Trophoblast cell (in vitro differentiated cells and primary cell): ENCODE data around the gene MIER3.

ENCODE experiments used
- DNase-seq, 2 donors: peaks; one replicate each; pipeline ENCODE4 v3.0.0-alpha.2; 2016
- H2AFZ ChIP-seq: 2 replicates; pipeline ENCODE4 v1.6.1; 2013; ENCODE audit warnings: low read length, moderate library complexity, mild to moderate bottlenecking; ENCODE audit not compliant: insufficient read depth, poor library complexity
- H2AK5ac ChIP-seq: 2 replicates; pipeline ENCODE4 v1.6.1; 2013; ENCODE audit warnings: mild to moderate bottlenecking, low read length
- H2BK120ac ChIP-seq: 2 replicates; pipeline ENCODE4 v1.6.1; 2013; ENCODE audit warnings: low read length, mild to moderate bottlenecking, moderate library complexity; ENCODE audit not compliant: insufficient read depth, poor library complexity
- H2BK12ac ChIP-seq: 2 replicates; pipeline ENCODE4 v1.6.1; 2013; ENCODE audit warnings: mild to moderate bottlenecking, low read length, moderate library complexity
- H2BK5ac ChIP-seq: 2 replicates; pipeline ENCODE4 v1.6.1; 2013; ENCODE audit warnings: low read length, low read depth, moderate library complexity, mild to moderate bottlenecking; ENCODE audit not compliant: poor library complexity
- H3K14ac ChIP-seq: 2 replicates; pipeline ENCODE4 v1.6.1; 2013; ENCODE audit warnings: mild to moderate bottlenecking, low read length
- H3K18ac ChIP-seq: 2 replicates; pipeline ENCODE4 v1.6.1; 2013; ENCODE audit warnings: mild to moderate bottlenecking, low read length
- H3K23ac ChIP-seq: 2 replicates; pipeline ENCODE4 v1.6.1; 2013; ENCODE audit warnings: low read length
- H3K27ac ChIP-seq: 2 replicates; pipeline ENCODE4 v1.5.1; 2013; ENCODE audit warnings: low read depth, mild to moderate bottlenecking, inconsistent platforms, low read length, moderate library complexity
- H3K27me3 ChIP-seq: 2 replicates; pipeline ENCODE4 v1.6.1; 2013; ENCODE audit warnings: inconsistent platforms, mild to moderate bottlenecking, low read length, moderate library complexity; ENCODE audit not compliant: insufficient read depth
- H3K36me3 ChIP-seq, 2 experiments: 1 replicate in 1 of 2; 2 replicates in 1 of 2; pipeline ENCODE4 v1.6.1; 2013; ENCODE audit warnings: low read length in 2 of 2, mild to moderate bottlenecking in 2 of 2, moderate library complexity in 1 of 2; ENCODE audit not compliant: insufficient read depth in 2 of 2, control insufficient read depth in 1 of 2
- H3K4ac ChIP-seq: 2 replicates; pipeline ENCODE4 v1.6.1; 2013; ENCODE audit warnings: low read depth, mild to moderate bottlenecking, low read length, moderate library complexity
- H3K4me1 ChIP-seq, 2 experiments: 1 replicate in 1 of 2; 2 replicates in 1 of 2; pipeline ENCODE4 v1.6.1; 2013; ENCODE audit warnings: low read length in 2 of 2, mild to moderate bottlenecking in 2 of 2, moderate library complexity in 1 of 2; ENCODE audit not compliant: insufficient read depth in 2 of 2, control insufficient read depth in 1 of 2
- H3K4me2 ChIP-seq: 2 replicates; pipeline ENCODE4 v1.6.1; 2013; ENCODE audit warnings: inconsistent platforms, mild to moderate bottlenecking, low read length, moderate library complexity
- H3K4me3 ChIP-seq: 2 replicates; pipeline ENCODE4 v1.5.1; 2013; ENCODE audit warnings: mild to moderate bottlenecking, low read depth, low read length, inconsistent platforms
- H3K79me1 ChIP-seq: one replicate; pipeline ENCODE4 v1.6.1; 2013; ENCODE audit warnings: low read length
- H3K79me2 ChIP-seq: 2 replicates; pipeline ENCODE4 v1.6.1; 2013; ENCODE audit warnings: low read length, mild to moderate bottlenecking; ENCODE audit not compliant: control insufficient read depth, insufficient read depth, poor library complexity
- H3K9ac ChIP-seq: 2 replicates; pipeline ENCODE4 v1.6.1; 2013; ENCODE audit warnings: mild to moderate bottlenecking, low read length
- H3K9me3 ChIP-seq: 2 replicates; pipeline ENCODE4 v1.6.1; 2013; ENCODE audit warnings: low read depth, mild to moderate bottlenecking, control low read depth, inconsistent platforms, low read length; ENCODE audit not compliant: insufficient read depth
- H4K12ac ChIP-seq: 2 replicates; pipeline ENCODE4 v1.6.1; 2013; ENCODE audit warnings: low read depth, mild to moderate bottlenecking, low read length, moderate library complexity
- H4K8ac ChIP-seq: 2 replicates; pipeline ENCODE4 v1.6.1; 2013; ENCODE audit warnings: low read depth, mild to moderate bottlenecking, low read length, moderate library complexity
- H4K91ac ChIP-seq: one replicate; pipeline ENCODE4 v1.6.1; 2013; ENCODE audit warnings: low read depth, mild to moderate bottlenecking, low read length, moderate library complexity
- WGBS: extraction: QIAGEN DNeasy Blood & Tissue Kit; methylation state at CpG from one replicate; pipeline ENCODE4 v1.1.7; 2013; ENCODE audit warnings: missing lambda C conversion rate; ENCODE audit not compliant: insufficient read length, insufficient coverage; ENCODE audit errors: extremely low coverage; 5-methylcytosine and 5-hydroxymethylcytosine counted together

Gene MIER3

DNA sequence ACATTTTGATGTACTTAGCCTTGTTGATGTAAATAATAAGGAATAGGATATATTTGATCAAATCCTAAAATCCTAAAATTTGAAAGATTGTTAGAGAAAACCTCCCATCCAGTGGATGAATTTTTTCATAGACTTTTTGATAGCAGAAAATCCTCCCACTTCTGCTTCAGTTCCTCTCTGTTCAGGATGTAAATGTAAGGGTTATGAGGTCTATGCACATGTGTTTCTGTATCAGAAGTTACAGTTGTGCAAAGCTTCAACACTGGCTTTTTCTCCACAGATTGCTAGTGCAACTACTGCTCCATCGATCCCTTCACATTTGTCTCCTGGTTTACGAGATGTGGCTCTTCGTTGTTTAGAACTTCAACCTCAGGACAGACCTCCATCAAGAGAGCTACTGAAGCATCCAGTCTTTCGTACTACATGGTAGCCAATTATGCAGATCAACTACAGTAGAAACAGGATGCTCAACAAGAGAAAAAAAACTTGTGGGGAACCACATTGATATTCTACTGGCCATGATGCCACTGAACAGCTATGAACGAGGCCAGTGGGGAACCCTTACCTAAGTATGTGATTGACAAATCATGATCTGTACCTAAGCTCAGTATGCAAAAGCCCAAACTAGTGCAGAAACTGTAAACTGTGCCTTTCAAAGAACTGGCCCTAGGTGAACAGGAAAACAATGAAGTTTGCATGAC, 58.5 kb downstream of the MIER3 start:
- Histone ChIP-seq H2AK5ac (no peak overlapping the region), H3K4me3 (no peak overlapping the region), H4K91ac (no peak overlapping the region), H3K4me1 (no peaks in the 10 kb centered on the region), H3K9ac (no peak overlapping the region), H3K23ac (no peak overlapping the region), H3K14ac (no peak overlapping the region), H3K4ac (no peak overlapping the region), H3K79me2 (no peaks in the 10 kb centered on the region), H2AFZ (no peak overlapping the region), H2BK120ac (no peak overlapping the region), H3K18ac (no peak overlapping the region), H2BK12ac (no peak overlapping the region), H3K9me3 (no peaks in the 10 kb centered on the region), H3K36me3 (peaks cover 7 to 14% of the 10 kb centered on the region in 2 experiments), H3K27me3 (no peaks in the 10 kb centered on the region), H3K27ac (no peak overlapping the region), H4K8ac (no peak overlapping the region), H4K12ac (no peak overlapping the region), H3K79me1 (no peaks in the 10 kb centered on the region), H3K4me2 (no peak overlapping the region), H2BK5ac (no peak overlapping the region)
- no CpG with 5 or more reads among the region's 5 CpGs for WGBS
- DNase-seq: no peak

DNA sequence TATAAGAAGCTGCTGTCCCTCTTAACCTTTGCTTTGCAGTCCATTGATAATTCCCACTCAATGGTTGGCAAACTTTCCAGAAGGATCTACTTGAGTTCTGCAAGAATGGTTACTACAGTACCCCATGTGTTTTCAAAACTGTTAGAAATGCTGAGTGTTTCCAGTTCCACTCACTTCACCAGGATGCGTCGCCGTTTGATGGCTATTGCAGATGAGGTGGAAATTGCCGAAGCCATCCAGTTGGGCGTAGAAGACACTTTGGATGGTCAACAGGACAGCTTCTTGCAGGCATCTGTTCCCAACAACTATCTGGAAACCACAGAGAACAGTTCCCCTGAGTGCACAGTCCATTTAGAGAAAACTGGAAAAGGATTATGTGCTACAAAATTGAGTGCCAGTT, 70.4 kb downstream of the MIER3 start:
- no peak overlapping the region for H2BK12ac ChIP-seq
- no peaks in the 10 kb centered on the region for H3K4me1 ChIP-seq
- H3K18ac ChIP-seq: no peak overlapping the region
- H2AFZ ChIP-seq: no peak overlapping the region
- no peak overlapping the region for H3K14ac ChIP-seq
- H3K9me3 ChIP-seq: no peaks in the 10 kb centered on the region
- H2AK5ac ChIP-seq: no peak overlapping the region
- H3K4me3 ChIP-seq: no peak overlapping the region
- H4K12ac ChIP-seq: no peak overlapping the region
- no peak overlapping the region for H3K9ac ChIP-seq
- H4K8ac ChIP-seq: no peak overlapping the region
- no peak overlapping the region for H4K91ac ChIP-seq
- no peaks in the 10 kb centered on the region for H3K79me1 ChIP-seq
- H3K4ac ChIP-seq: no peak overlapping the region
- no peaks in the 10 kb centered on the region for H3K27me3 ChIP-seq
- H3K36me3 ChIP-seq: peaks cover 10 to 29% of the 10 kb centered on the region in 2 experiments
- no CpG with 5 or more reads among the region's 5 CpGs for WGBS
- H3K27ac ChIP-seq: no peak overlapping the region
- no peak overlapping the region for H2BK5ac ChIP-seq
- no peak overlapping the region for H3K23ac ChIP-seq
- no peak overlapping the region for H3K4me2 ChIP-seq
- no peak for DNase-seq
- H2BK120ac ChIP-seq: no peak overlapping the region
- H3K79me2 ChIP-seq: no peaks in the 10 kb centered on the region

DNA sequence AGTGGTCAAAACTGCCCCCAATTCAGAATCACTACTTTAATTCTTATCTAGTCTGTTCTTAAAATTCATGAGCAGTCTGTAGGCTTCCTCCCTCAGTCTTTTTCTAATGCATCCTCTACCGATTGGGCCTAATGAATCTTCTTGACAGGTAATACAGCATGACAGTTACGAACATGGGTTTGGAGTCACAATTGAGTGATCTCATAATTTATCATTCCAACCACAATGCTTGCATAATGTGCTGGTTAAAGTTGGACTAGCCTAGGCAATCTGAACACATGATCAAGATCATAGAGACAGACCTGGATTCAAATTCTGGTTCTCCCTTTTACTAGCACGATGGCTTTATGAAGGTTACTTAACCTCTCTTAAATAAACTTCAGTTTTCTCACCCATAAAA, 75.6 kb downstream of the MIER3 start:
- H3K23ac ChIP-seq: no peak overlapping the region
- no CpG with 5 or more reads among the region's 3 CpGs for WGBS
- no peak overlapping the region for H2AK5ac ChIP-seq
- H3K27me3 ChIP-seq: no peaks in the 10 kb centered on the region
- no peak overlapping the region for H2BK120ac ChIP-seq
- no peak overlapping the region for H3K4ac ChIP-seq
- no peak overlapping the region for H3K4me2 ChIP-seq
- peaks cover 6 to 18% of the 10 kb centered on the region in 2 experiments for H3K36me3 ChIP-seq
- H3K4me1 ChIP-seq: no peaks in the 10 kb centered on the region
- H3K79me2 ChIP-seq: no peaks in the 10 kb centered on the region
- H4K91ac ChIP-seq: no peak overlapping the region
- H3K9ac ChIP-seq: no peak overlapping the region
- no peak overlapping the region for H3K14ac ChIP-seq
- H3K9me3 ChIP-seq: no peaks in the 10 kb centered on the region
- no peak overlapping the region for H3K18ac ChIP-seq
- H4K12ac ChIP-seq: no peak overlapping the region
- H2BK12ac ChIP-seq: no peak overlapping the region
- H4K8ac ChIP-seq: no peak overlapping the region
- no peak overlapping the region for H2BK5ac ChIP-seq
- DNase-seq: no peak
- H3K4me3 ChIP-seq: no peak overlapping the region
- no peaks in the 10 kb centered on the region for H3K79me1 ChIP-seq
- no peak overlapping the region for H2AFZ ChIP-seq
- H3K27ac ChIP-seq: no peak overlapping the region

DNA sequence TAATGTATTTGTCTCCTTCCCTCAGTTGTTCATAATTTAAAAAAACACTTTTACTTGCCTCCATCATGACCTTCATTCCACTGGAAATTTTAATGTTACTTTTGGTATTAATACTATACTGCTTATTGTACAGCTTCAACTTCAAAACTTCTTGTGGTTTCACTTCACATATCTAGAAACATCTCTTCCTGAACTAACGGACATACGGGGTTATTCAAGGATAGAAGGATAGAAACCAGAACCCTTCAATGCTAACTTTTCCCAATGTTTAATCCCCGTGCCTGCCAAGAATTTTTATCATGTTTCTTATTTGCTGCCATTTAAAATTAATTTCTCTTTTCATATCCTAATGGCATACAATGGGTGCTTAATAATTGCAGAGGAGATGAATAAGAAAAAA, 78.9 kb downstream of the MIER3 start:
- Histone ChIP-seq H4K91ac (no peak overlapping the region), H2BK12ac (no peak overlapping the region)
- whole genome bisulfite sequencing: no CpG with 5 or more reads among the region's 3 CpGs

More for the DNA sequence above, 78.9 kb downstream of the MIER3 start:
- no peaks in the 10 kb centered on the region for H3K79me1 ChIP-seq
- H3K79me2 ChIP-seq: no peaks in the 10 kb centered on the region
- H3K4ac ChIP-seq: no peak overlapping the region
- H3K4me1 ChIP-seq: no peaks in the 10 kb centered on the region
- H3K27ac ChIP-seq: no peak overlapping the region
- no peak overlapping the region for H4K12ac ChIP-seq
- H2AK5ac ChIP-seq: no peak overlapping the region
- no peak overlapping the region for H4K8ac ChIP-seq
- H3K4me3 ChIP-seq: no peak overlapping the region
- no peak overlapping the region for H3K4me2 ChIP-seq
- H3K27me3 ChIP-seq: no peaks in the 10 kb centered on the region
- no peak overlapping the region for H3K23ac ChIP-seq
- no peak overlapping the region for H2BK120ac ChIP-seq
- H3K9ac ChIP-seq: no peak overlapping the region
- no peaks in the 10 kb centered on the region for H3K9me3 ChIP-seq
- H2BK5ac ChIP-seq: no peak overlapping the region
- H2AFZ ChIP-seq: no peak overlapping the region
- DNase-seq: no peak
- no peak overlapping the region for H3K14ac ChIP-seq
- no peak overlapping the region for H3K18ac ChIP-seq
- H3K36me3 ChIP-seq: peaks cover 9 to 11% of the 10 kb centered on the region in 2 experiments
